Neural cell (in vitro differentiated cells): Measurements from ENCODE around the gene GPR42. TPM values are rescaled to one million over a fixed set of nuclear protein-coding genes. Genes with fewer than 3 reads are reported as not detected.

Source experiments
- H2AFZ ChIP-seq: fragments of 200-600, 300-800 bp; sonication (generic), shearing (Covaris generic); 2 replicates; pipeline ENCODE4 v1.6.0; 2014; ENCODE audit warnings: low read depth, mild to moderate bottlenecking, antibody characterized with exemption, low read length, moderate library complexity
- H3F3A ChIP-seq: fragments of 200-600 bp; shearing (Covaris generic); 2 replicates; pipeline ENCODE4 v1.6.1; 2016; ENCODE audit warnings: mild to moderate bottlenecking, moderate library complexity, mixed read lengths, antibody characterized with exemption, low read length; ENCODE audit not compliant: insufficient read depth, poor library complexity, severe bottlenecking
- H3K27ac ChIP-seq: fragments of 200-600, 300-800 bp; sonication (generic), shearing (Covaris generic); 2 replicates; pipeline ENCODE4 v1.5.1; 2014; ENCODE audit warnings: mild to moderate bottlenecking, low read length, moderate library complexity
- H3K27me3 ChIP-seq: fragments of 300-800, 200-600 bp; sonication (generic), shearing (Covaris generic); 2 replicates; pipeline ENCODE4 v1.6.0; 2014; ENCODE audit warnings: mild to moderate bottlenecking, low read depth, low read length, moderate library complexity; ENCODE audit not compliant: insufficient read depth
- H3K36me3 ChIP-seq: fragments of 300-800, 200-600 bp; sonication (generic), shearing (Covaris generic); 2 replicates; pipeline ENCODE4 v1.5.1; 2014; ENCODE audit warnings: mild to moderate bottlenecking, antibody characterized with exemption, low read length, moderate library complexity; ENCODE audit not compliant: insufficient read depth
- H3K4me2 ChIP-seq: fragments of 300-800, 200-600 bp; sonication (generic), shearing (Covaris generic); 2 replicates; pipeline ENCODE4 v1.6.0; 2014; ENCODE audit warnings: mild to moderate bottlenecking, low read length
- H3K4me3 ChIP-seq: fragments of 300-800, 200-600 bp; sonication (generic), shearing (Covaris generic); 2 replicates; pipeline ENCODE4 v1.5.1; 2014; ENCODE audit warnings: mild to moderate bottlenecking, low read length, moderate library complexity
- H3K79me2 ChIP-seq: fragments of 200-600 bp; shearing (Covaris generic); replicated peaks from 2 replicates; pipeline ENCODE4 v1.6.0; 2014; ENCODE audit warnings: mild to moderate bottlenecking, low read length, moderate library complexity; ENCODE audit not compliant: insufficient read depth
- H3K9ac ChIP-seq: fragments of 300-800, 200-600 bp; sonication (generic), shearing (Covaris generic); 2 replicates; pipeline ENCODE4 v1.6.1; 2016; ENCODE audit warnings: mild to moderate bottlenecking, low read length, mixed read lengths
- H3K9me2 ChIP-seq: fragments of 200-600 bp; shearing (Covaris generic); 2 replicates; pipeline ENCODE4 v1.6.1; 2016; ENCODE audit warnings: mild to moderate bottlenecking, low read length, mixed read lengths; ENCODE audit not compliant: insufficient read depth
- H3K9me3 ChIP-seq: fragments of 200-600, 300-800 bp; sonication (generic), shearing (Covaris generic); 2 replicates; pipeline ENCODE4 v1.6.1; 2016; ENCODE audit warnings: mild to moderate bottlenecking, mixed run types, low read length, moderate library complexity, mixed read lengths
- H4K20me1 ChIP-seq: fragments of 200-600 bp; shearing (Covaris generic); 2 replicates; pipeline ENCODE4 v1.6.1; 2016; ENCODE audit warnings: mild to moderate bottlenecking, mixed run types; ENCODE audit not compliant: insufficient read depth
- CTCF ChIP-seq: fragments of 450-650 bp; IDR thresholded peaks from 2 replicates; pipeline ENCODE4 v1.5.1; 2014; ENCODE audit warnings: antibody characterized with exemption, mild to moderate bottlenecking, moderate library complexity; ENCODE audit not compliant: poor library complexity, severe bottlenecking
- EP300 ChIP-seq: fragments of 450-650 bp; conservative IDR thresholded peaks from 2 replicates; pipeline ENCODE4 v1.6.1; 2014; ENCODE audit warnings: antibody characterized with exemption, mild to moderate bottlenecking, moderate library complexity; ENCODE audit not compliant: poor library complexity, severe bottlenecking
- EZH2 ChIP-seq: fragments of 200-600, 300-800 bp; shearing (Covaris generic), sonication (generic); IDR thresholded peaks from 2 replicates; pipeline ENCODE4 v1.6.1; 2014; ENCODE audit warnings: antibody characterized with exemption, low read length, borderline replicate concordance, mild to moderate bottlenecking; ENCODE audit not compliant: insufficient read depth, poor library complexity, severe bottlenecking
- MXI1 ChIP-seq: fragments of 450-650 bp; conservative IDR thresholded peaks from 2 replicates; pipeline ENCODE4 v1.6.1; 2014; ENCODE audit warnings: antibody characterized with exemption, mild to moderate bottlenecking; ENCODE audit not compliant: poor library complexity, severe bottlenecking
- POLR2AphosphoS5 ChIP-seq: IDR thresholded peaks from 2 replicates; pipeline ENCODE4 v1.6.1; 2012
- RAD21 ChIP-seq: fragments of 450-650 bp; conservative IDR thresholded peaks from 2 replicates; pipeline ENCODE4 v1.6.1; 2014; ENCODE audit warnings: antibody characterized with exemption, mild to moderate bottlenecking, moderate library complexity
- SMC3 ChIP-seq: fragments of 450-650 bp; conservative IDR thresholded peaks from 2 replicates; pipeline ENCODE4 v1.6.1; 2014; ENCODE audit warnings: antibody characterized with exemption, mild to moderate bottlenecking, moderate library complexity; ENCODE audit not compliant: poor library complexity
- TAF1 ChIP-seq: IDR thresholded peaks from 2 replicates; pipeline ENCODE4 v1.6.1; 2012; ENCODE audit warnings: low read depth
- polyA plus RNA-seq: library from polyadenylated mRNA; depleted of rRNA; stranded (reverse); fragments of >200 nt; gene quantifications from 2 replicates; pipeline ENCODE4 v1.2.3, GENCODE V29; 2014
- TF ChIP-seq, protein P1 (sequence below): IDR thresholded peaks from 2 replicates; pipeline ENCODE4 v1.6.1; 2012; ENCODE audit warnings: borderline replicate concordance

The GPR42 gene
- polyA plus RNA-seq, 1 donor from 2014 or later = not detected

DNA sequence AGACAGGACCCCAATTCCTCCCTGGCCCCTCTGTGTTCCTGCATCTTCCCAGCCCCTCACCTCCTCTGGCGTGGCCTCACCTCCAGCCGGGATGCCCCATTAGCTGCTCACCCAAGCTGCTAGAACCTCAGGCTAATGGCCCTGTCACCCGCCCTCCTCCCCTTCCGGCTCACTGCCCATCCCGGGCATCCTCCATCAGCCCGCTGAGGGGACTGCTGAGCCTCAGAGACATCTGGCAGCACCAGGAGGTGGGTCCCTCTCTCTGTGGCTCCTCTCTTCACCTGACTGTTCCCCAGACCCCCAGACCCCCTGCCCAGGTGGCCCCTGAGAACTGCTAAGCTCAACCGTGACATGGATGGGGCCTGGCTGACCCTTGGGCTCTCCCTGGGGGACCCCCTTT is 20.3 kb upstream of the GPR42 start:
- Histone ChIP-seq H3K27me3 (no peaks in the 10 kb centered on the region), H3K36me3 (no peaks in the 10 kb centered on the region), H3K4me3 (no peak overlapping the region), H3K9me2 (no peaks in the 10 kb centered on the region), H3F3A (no peaks in the 10 kb centered on the region), H3K27ac (no peak overlapping the region), H3K79me2 (no peaks in the 10 kb centered on the region), H4K20me1 (no peaks in the 10 kb centered on the region), H3K4me2 (no peak overlapping the region), H3K9me3 (no peaks in the 10 kb centered on the region), H2AFZ (no peak overlapping the region), H3K9ac (no peak overlapping the region)
- TF ChIP-seq MXI1 (no peak), POLR2AphosphoS5 (no peak), CTCF (no peak), SMC3 (no peak), RAD21 (no peak), EP300 (no peak), EZH2 (no peak), TAF1 (no peak)
- TF ChIP-seq, protein P1, sequence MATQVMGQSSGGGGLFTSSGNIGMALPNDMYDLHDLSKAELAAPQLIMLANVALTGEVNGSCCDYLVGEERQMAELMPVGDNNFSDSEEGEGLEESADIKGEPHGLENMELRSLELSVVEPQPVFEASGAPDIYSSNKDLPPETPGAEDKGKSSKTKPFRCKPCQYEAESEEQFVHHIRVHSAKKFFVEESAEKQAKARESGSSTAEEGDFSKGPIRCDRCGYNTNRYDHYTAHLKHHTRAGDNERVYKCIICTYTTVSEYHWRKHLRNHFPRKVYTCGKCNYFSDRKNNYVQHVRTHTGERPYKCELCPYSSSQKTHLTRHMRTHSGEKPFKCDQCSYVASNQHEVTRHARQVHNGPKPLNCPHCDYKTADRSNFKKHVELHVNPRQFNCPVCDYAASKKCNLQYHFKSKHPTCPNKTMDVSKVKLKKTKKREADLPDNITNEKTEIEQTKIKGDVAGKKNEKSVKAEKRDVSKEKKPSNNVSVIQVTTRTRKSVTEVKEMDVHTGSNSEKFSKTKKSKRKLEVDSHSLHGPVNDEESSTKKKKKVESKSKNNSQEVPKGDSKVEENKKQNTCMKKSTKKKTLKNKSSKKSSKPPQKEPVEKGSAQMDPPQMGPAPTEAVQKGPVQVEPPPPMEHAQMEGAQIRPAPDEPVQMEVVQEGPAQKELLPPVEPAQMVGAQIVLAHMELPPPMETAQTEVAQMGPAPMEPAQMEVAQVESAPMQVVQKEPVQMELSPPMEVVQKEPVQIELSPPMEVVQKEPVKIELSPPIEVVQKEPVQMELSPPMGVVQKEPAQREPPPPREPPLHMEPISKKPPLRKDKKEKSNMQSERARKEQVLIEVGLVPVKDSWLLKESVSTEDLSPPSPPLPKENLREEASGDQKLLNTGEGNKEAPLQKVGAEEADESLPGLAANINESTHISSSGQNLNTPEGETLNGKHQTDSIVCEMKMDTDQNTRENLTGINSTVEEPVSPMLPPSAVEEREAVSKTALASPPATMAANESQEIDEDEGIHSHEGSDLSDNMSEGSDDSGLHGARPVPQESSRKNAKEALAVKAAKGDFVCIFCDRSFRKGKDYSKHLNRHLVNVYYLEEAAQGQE = no peak

DNA sequence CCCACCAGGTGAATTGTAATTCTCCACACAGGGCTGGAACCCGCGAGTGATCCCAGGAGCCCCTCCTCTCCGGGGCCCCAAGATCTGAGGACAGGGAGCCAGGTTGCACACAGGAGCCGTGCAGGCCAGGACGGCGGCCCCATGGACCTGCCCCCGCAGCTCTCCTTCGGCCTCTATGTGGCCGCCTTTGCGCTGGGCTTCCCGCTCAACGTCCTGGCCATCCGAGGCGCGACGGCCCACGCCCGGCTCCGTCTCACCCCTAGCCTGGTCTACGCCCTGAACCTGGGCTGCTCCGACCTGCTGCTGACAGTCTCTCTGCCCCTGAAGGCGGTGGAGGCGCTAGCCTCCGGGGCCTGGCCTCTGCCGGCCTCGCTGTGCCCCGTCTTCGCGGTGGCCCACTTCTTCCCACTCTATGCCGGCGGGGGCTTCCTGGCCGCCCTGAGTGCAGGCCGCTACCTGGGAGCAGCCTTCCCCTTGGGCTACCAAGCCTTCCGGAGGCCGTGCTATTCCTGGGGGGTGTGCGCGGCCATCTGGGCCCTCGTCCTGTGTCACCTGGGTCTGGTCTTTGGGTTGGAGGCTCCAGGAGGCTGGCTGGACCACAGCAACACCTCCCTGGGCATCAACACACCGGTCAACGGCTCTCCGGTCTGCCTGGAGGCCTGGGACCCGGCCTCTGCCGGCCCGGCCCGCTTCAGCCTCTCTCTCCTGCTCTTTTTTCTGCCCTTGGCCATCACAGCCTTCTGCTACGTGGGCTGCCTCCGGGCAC is 19.3 kb upstream of the GPR42 start:
- H2AFZ ChIP-seq = no peak overlapping the region
- H3K79me2 ChIP-seq = no peaks in the 10 kb centered on the region
- no peaks in the 10 kb centered on the region for H3K9me3 ChIP-seq
- no peak overlapping the region for H3K4me3 ChIP-seq
- H3K27me3 ChIP-seq = no peaks in the 10 kb centered on the region
- no peaks in the 10 kb centered on the region for H3K9me2 ChIP-seq
- no peaks in the 10 kb centered on the region for H3K36me3 ChIP-seq
- no peak overlapping the region for H3K27ac ChIP-seq
- no peak for TF ChIP-seq CTCF
- TF ChIP-seq EZH2 = no peak
- no peak for TF ChIP-seq SMC3
- TF ChIP-seq TAF1 = no peak
- TF ChIP-seq EP300 = no peak
- no peak for TF ChIP-seq POLR2AphosphoS5
- TF ChIP-seq, protein P1 = no peak
- no peak for TF ChIP-seq RAD21
- H4K20me1 ChIP-seq = no peaks in the 10 kb centered on the region
- H3K9ac ChIP-seq = no peak overlapping the region
- no peak overlapping the region for H3K4me2 ChIP-seq
- no peaks in the 10 kb centered on the region for H3F3A ChIP-seq
